Spinal cord (tissue), 10 donors: ENCODE data around the gene BLM. TPM values are rescaled to one million over a fixed set of nuclear protein-coding genes. Genes with fewer than 3 reads are reported as not detected.

Source experiments
- DNase-seq, 6 donors: peaks; one replicate each; pipeline versions ENCODE4 v3.0.0 to v3.0.0-alpha.2; 2013 to 2015; ENCODE audit warnings: low spot score in 6 of 6, low read depth in 4 of 6
- H3K27ac ChIP-seq: one replicate; pipeline ENCODE4 v1.5.1; 2013; ENCODE audit warnings: low read depth, low read length, control low read depth
- H3K27me3 ChIP-seq: one replicate; pipeline ENCODE4 v1.6.1; 2013; ENCODE audit warnings: low read length; ENCODE audit not compliant: control insufficient read depth, insufficient read depth
- H3K36me3 ChIP-seq: one replicate; pipeline ENCODE4 v1.6.1; 2013; ENCODE audit warnings: low read length; ENCODE audit not compliant: control insufficient read depth, insufficient read depth
- H3K4me1 ChIP-seq: one replicate; pipeline ENCODE4 v1.6.1; 2013; ENCODE audit warnings: low read length; ENCODE audit not compliant: control insufficient read depth, insufficient read depth
- H3K4me3 ChIP-seq: one replicate; pipeline ENCODE4 v1.5.1; 2013; ENCODE audit warnings: low read depth, low read length, control low read depth
- H3K9me3 ChIP-seq: one replicate; pipeline ENCODE4 v1.6.1; 2013; ENCODE audit warnings: low read length; ENCODE audit not compliant: control insufficient read depth, insufficient read depth
- WGBS: methylation state at CpG from one replicate; pipeline ENCODE4 v1.1.5; 2013; ENCODE audit warnings: missing lambda C conversion rate; ENCODE audit not compliant: insufficient coverage; 5-methylcytosine and 5-hydroxymethylcytosine counted together
- polyA plus RNA-seq, 2 donors: library from polyadenylated mRNA; unstranded; fragments of 120-200 nt; gene quantifications; one replicate each; pipeline ENCODE4 v1.2.1, GENCODE V29; 2013; ENCODE audit not compliant: insufficient read length in 2 of 2
- total RNA-seq, 2 donors: library from RNA; depleted of rRNA in 1 of 2; stranded (reverse); fragments of 120-200 nt in 1 of 2; fragments of >200 nt in 1 of 2; gene quantifications; one replicate each; pipeline versions ENCODE4 v1.2.3 to v1.2.4, GENCODE V29; 2013 to 2014
- donor health status: healthy.

The BLM gene
- total and polyA plus RNA-seq, 4 donors, result 7.2 to 9.4 (median 8.7) TPM

GRCh38 chr15:90750186-90750585 lies 33.0 kb downstream of the BLM start:
- WGBS, result 50% methylated on average over 4 of the region's 7 CpGs
- Histone ChIP-seq H3K27ac (no peak overlapping the region), H3K27me3 (no peaks in the 10 kb centered on the region), H3K4me3 (no peak overlapping the region), H3K9me3 (no peaks in the 10 kb centered on the region), H3K4me1 (no peaks in the 10 kb centered on the region), H3K36me3 (no peaks in the 10 kb centered on the region)
- DNase-seq, result no peak

GRCh38 chr15:90751300-90751825 lies 34.2 kb downstream of the BLM start:
- Histone ChIP-seq H3K4me3 (no peak overlapping the region), H3K9me3 (no peaks in the 10 kb centered on the region), H3K4me1 (no peaks in the 10 kb centered on the region), H3K27ac (no peak overlapping the region), H3K27me3 (no peaks in the 10 kb centered on the region), H3K36me3 (no peaks in the 10 kb centered on the region)
- WGBS, result no CpG with 5 or more reads among the region's 8 CpGs
- peak in 1 of 6 donors; percentile 7 for DNase-seq

GRCh38 chr15:90756916-90757315 lies 39.8 kb downstream of the BLM start:
- Histone ChIP-seq H3K9me3 (no peaks in the 10 kb centered on the region), H3K4me1 (no peaks in the 10 kb centered on the region), H3K27me3 (no peaks in the 10 kb centered on the region), H3K27ac (no peak overlapping the region), H3K4me3 (no peak overlapping the region), H3K36me3 (no peaks in the 10 kb centered on the region)
- no peak for DNase-seq
- no CpG with 5 or more reads among the region's 2 CpGs for WGBS

DNA sequence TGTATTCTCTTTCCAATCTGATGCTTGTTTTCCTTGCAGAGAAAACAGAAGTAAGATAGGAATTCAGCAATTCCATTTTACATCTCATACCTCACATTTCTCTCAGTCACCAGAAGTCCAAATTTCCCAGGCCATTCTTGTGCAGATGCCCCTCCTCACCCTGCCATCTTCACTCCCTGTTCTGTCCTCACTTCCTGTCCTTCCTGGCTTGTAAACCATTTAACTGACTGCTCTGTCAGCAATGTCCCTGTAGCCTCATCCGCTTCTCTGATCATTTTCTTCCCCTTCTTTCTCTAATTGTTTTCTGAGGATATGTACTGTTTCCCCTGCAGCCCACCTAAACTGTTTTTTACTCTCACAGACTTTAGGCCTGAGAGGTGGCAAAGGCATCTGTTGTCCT lies 40.3 kb downstream of the BLM start:
- DNase-seq, result no peak
- Histone ChIP-seq H3K4me1 (no peaks in the 10 kb centered on the region), H3K27ac (no peak overlapping the region), H3K36me3 (no peaks in the 10 kb centered on the region), H3K27me3 (no peaks in the 10 kb centered on the region), H3K4me3 (no peak overlapping the region), H3K9me3 (no peaks in the 10 kb centered on the region)
- WGBS, result 80% methylated on average over 1 of the region's 1 CpG

- peak in 2 of 6 donors; percentile 4 to 33 for DNase-seq
- WGBS, result no CpG with 5 or more reads among the region's 1 CpG
- Histone ChIP-seq H3K4me1 (no peaks in the 10 kb centered on the region), H3K27me3 (no peaks in the 10 kb centered on the region), H3K4me3 (no peak overlapping the region), H3K9me3 (no peaks in the 10 kb centered on the region), H3K36me3 (no peaks in the 10 kb centered on the region), H3K27ac (no peak overlapping the region)
Measured at GRCh38 chr15:90760661-90761232, 43.6 kb downstream of the BLM start.

DNA sequence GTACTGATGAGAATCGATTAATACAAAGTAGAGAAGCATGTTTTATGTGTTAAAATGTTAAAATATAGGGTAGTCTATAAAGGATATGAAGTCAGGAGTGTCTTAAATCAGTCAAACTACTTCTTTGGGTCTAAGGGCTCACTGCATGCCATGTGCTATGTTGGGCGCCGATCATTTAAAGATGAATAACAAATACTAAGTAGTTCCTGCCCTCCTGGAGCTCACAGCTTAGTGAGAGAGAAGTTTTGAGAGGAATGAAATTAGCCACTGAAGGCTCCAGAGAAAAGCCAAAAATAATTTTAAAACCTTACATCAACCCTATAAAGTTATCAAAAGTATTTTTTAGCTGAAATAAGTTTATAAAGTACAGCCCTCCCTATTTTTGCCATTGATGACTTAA lies 44.5 kb downstream of the BLM start:
- 83% methylated on average over 1 of the region's 3 CpGs for WGBS
- no peak for DNase-seq
- no peaks in the 10 kb centered on the region for H3K36me3 ChIP-seq
- no peak overlapping the region for H3K4me3 ChIP-seq
- H3K27me3 ChIP-seq, result no peaks in the 10 kb centered on the region
- no peaks in the 10 kb centered on the region for H3K9me3 ChIP-seq
- H3K4me1 ChIP-seq, result no peaks in the 10 kb centered on the region
- no peak overlapping the region for H3K27ac ChIP-seq

GRCh38 chr15:90762109-90762508 lies 45.0 kb downstream of the BLM start:
- no peaks in the 10 kb centered on the region for H3K9me3 ChIP-seq
- H3K27ac ChIP-seq, result no peak overlapping the region
- 67% methylated on average over 6 of the region's 6 CpGs for WGBS
- peak in 1 of 6 donors; percentile 12 for DNase-seq
- H3K36me3 ChIP-seq, result no peaks in the 10 kb centered on the region
- no peak overlapping the region for H3K4me3 ChIP-seq
- no peaks in the 10 kb centered on the region for H3K4me1 ChIP-seq
- no peaks in the 10 kb centered on the region for H3K27me3 ChIP-seq

DNA sequence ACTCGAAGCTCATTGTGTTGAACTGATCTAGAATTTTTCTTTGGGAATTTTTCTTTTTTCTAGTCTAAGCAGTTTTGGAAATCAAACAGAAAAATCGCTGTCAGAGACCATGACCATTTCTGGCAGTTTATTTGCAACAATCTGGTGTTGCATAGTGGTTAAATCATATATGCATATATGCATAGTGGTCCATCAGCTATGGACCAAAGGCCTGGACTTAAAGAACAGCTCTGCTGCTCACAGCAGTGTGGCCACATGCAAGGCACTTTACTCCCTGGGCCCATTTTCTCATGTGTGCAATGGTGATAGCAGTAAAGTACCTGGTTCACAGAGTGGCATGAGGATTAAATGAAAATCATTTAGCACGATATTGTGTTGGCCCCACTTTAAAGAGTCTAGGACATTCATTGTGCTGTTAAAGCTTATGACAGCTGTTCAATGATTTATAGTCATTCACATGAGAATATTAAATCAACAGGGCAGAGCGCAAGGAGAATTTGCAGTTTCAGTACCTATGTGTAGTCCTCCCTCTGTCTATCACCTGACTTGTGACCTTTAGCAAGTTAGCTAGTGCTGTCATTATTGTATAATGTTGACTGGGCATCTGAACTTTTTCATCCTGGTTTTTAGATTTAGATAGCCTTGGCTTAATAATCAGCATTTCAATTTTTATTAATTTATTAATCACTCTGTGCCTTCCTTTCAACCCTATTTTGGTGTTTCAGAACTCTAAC lies 46.4 kb downstream of the BLM start:
- 80% methylated on average over 1 of the region's 4 CpGs for WGBS
- DNase-seq, result no peak
- H3K27ac ChIP-seq, result no peak overlapping the region
- H3K4me1 ChIP-seq, result no peaks in the 10 kb centered on the region
- no peaks in the 10 kb centered on the region for H3K9me3 ChIP-seq
- no peaks in the 10 kb centered on the region for H3K36me3 ChIP-seq
- H3K4me3 ChIP-seq, result no peak overlapping the region
- no peaks in the 10 kb centered on the region for H3K27me3 ChIP-seq

DNA sequence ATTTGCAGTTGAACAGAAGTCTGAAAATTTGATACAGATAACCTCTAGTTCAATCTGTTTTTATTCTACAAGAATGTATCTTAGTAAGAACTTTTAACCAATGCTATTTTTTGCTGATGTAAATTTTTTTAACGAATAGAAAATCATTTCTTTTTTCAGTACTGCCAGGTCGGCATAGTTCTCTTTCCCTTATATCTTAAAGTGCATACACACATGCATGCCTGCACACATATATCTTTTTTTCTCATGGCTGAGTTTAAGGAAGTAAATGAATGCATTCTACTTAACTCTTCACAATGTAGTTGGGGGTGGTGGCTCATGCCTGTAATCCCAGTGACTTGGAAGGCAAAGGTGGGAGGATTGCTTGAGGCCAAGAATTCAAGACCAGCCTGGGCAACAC lies 48.4 kb downstream of the BLM start:
- H3K27ac ChIP-seq, result no peak overlapping the region
- H3K4me1 ChIP-seq, result no peaks in the 10 kb centered on the region
- no peak for DNase-seq
- no peak overlapping the region for H3K4me3 ChIP-seq
- H3K9me3 ChIP-seq, result no peaks in the 10 kb centered on the region
- no peaks in the 10 kb centered on the region for H3K36me3 ChIP-seq
- no peaks in the 10 kb centered on the region for H3K27me3 ChIP-seq
- no CpG with 5 or more reads among the region's 2 CpGs for WGBS

DNA sequence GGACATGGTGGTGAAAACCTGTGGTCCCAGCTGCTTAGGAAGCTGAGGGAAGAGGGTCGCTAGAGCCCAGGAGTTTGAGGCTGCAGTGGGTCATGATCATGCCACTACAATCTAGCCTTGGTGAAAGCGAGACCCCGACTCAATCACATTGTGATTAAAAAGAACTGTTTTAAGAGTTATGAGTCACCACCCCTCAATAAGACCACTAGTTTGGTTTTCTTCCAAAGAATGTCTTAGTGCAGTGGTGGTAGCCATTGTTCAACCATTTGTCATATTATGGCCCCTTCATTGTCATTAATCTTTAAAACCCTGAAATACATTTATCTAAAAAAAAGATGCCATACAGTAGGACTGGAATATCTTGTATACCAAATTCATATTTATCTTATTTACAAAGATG lies 48.8 kb downstream of the BLM start:
- WGBS, result 100% methylated on average over 1 of the region's 3 CpGs
- no peak overlapping the region for H3K4me3 ChIP-seq
- no peak overlapping the region for H3K27ac ChIP-seq
- no peaks in the 10 kb centered on the region for H3K36me3 ChIP-seq
- no peaks in the 10 kb centered on the region for H3K27me3 ChIP-seq
- H3K9me3 ChIP-seq, result no peaks in the 10 kb centered on the region
- no peak for DNase-seq
- H3K4me1 ChIP-seq, result no peaks in the 10 kb centered on the region
